Glomerular visceral epithelial cell (primary cell): ENCODE measurements around the gene DNAH11.
"Not testable (repeated sequence)": the region's sequence is repeated elsewhere in the genome, so short reads cannot be mapped to it uniquely, and the experiment has no call there.

Experiments used
- DNase-seq: peaks from one replicate; pipeline ENCODE4 v3.0.0-alpha.2; 2016; ENCODE audit errors: extremely low spot score

Gene DNAH11

GRCh38 chr7:21542891-21543527, at the start of gene DNAH11:
TSS of gene DNAH11 (plus strand) at chr7:21543039. CDS start at chr7:21543246, 207 bp downstream.
- DNase-seq: peak; percentile 2

- DNase-seq: no peak
Measured at GRCh38 chr7:21495731-21496130, 47.1 kb upstream of the DNAH11 start.

- no peak for DNase-seq
Measured at GRCh38 chr7:21497072-21497471, 45.8 kb upstream of the DNAH11 start.

- no peak for DNase-seq
Measured at GRCh38 chr7:21500117-21500832, 42.6 kb upstream of the DNAH11 start.

- no peak for DNase-seq
Measured at GRCh38 chr7:21504021-21504420, 38.8 kb upstream of the DNAH11 start.

- no peak for DNase-seq
Measured at GRCh38 chr7:21507627-21508343, 35.1 kb upstream of the DNAH11 start.

GRCh38 chr7:21508538-21508937, 34.3 kb upstream of the DNAH11 start:
- no peak for DNase-seq

GRCh38 chr7:21514062-21514461, 28.8 kb upstream of the DNAH11 start:
- DNase-seq: no peak

- DNase-seq: no peak
Measured at GRCh38 chr7:21524680-21525079, 18.2 kb upstream of the DNAH11 start.

GRCh38 chr7:21526007-21526406, 16.8 kb upstream of the DNAH11 start:
- DNase-seq: no peak

GRCh38 chr7:21526448-21526847, 16.4 kb upstream of the DNAH11 start:
- DNase-seq: no peak

- DNase-seq: not testable (repeated sequence)
Measured at GRCh38 chr7:21532485-21532884, 10.4 kb upstream of the DNAH11 start.

GRCh38 chr7:21533646-21534045, 9.2 kb upstream of the DNAH11 start:
- DNase-seq: not testable (repeated sequence)

- DNase-seq: not testable (repeated sequence)
Measured at GRCh38 chr7:21536445-21537118, 6.3 kb upstream of the DNAH11 start.

GRCh38 chr7:21538936-21539495, 3.8 kb upstream of the DNAH11 start:
- no peak for DNase-seq

GRCh38 chr7:21543528-21544302, 876 bp downstream of the DNAH11 start:
- no peak for DNase-seq

- no peak for DNase-seq
Measured at GRCh38 chr7:21544303-21544656, 1.4 kb downstream of the DNAH11 start.

GRCh38 chr7:21544715-21545114, 1.9 kb downstream of the DNAH11 start:
- DNase-seq: no peak

GRCh38 chr7:21547501-21547900, 4.7 kb downstream of the DNAH11 start:
- no peak for DNase-seq

- DNase-seq: no peak
Measured at GRCh38 chr7:21548491-21548890, 5.7 kb downstream of the DNAH11 start.

- DNase-seq: no peak
Measured at GRCh38 chr7:21550076-21550475, 7.2 kb downstream of the DNAH11 start.
